ENCODE measurements around the gene NCBP2.
A peak's percentile ranks its signal among the peaks of the same experiment; 100 is the strongest.

The NCBP2 gene

GRCh38 chr3:196938576-196938975, 3.8 kb downstream of the NCBP2 start:
- no peak for DNase-seq

- DNase-seq = no peak
Measured at GRCh38 chr3:196938124-196938523, 4.2 kb downstream of the NCBP2 start.

DNA sequence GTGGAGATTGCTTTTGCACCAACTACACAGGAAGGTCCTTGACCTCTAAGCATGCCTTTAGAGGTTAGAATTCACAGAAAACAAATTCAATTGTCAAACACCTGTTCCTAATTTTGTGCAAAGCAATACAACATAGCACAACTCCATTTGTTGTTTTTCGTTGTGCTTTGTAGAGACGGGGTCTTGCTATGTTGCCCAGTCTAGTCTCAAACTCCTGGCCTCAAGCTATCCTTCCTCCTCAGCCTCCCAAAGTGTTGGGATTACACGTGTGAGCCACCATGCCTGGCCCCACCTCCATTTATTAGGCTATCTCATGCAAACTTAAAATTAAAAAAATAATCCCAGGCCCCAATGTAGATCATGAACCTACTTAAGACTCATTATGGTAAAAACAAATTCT, 6.0 kb downstream of the NCBP2 start:
- no peak for DNase-seq

GRCh38 chr3:196932600-196932999, 9.7 kb downstream of the NCBP2 start:
- no peak for DNase-seq

DNA sequence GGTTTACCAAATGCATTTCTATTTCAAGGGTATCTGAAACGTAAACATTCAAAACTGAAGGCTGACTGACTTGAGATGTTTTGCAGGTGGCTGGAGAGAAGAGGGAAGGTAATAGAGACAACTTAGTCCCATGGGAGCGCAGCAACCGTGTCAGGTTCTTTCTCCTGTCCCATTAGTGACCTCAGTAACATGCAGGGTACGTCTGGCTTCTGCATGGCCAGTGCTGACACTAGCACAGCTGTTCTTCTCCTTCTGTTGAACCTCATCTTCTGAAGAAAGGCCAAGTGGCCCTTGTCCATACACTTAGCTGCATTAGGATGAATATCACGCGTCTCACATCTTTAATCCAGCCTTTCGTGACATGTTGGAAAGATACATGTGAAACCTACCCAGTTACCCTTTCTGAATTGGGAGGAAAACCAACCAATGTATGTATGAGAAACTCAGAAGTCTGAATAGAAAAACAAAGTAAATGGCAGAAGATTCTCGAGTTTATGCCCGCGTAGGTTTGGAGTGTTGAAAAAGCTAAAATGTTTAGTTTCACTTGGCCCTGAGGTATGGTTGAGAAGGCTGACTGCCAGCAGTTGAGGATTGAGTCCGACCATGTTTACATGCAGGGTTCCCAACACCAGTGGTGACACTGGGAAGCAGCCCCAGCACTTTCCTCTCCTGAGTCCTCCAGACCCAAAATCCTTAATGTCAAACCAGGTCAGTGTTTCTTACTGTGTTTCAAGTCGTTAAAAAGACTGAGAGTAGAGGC, 10.3 kb downstream of the NCBP2 start:
- DNase-seq = no peak

- DNase-seq = no peak
Measured at GRCh38 chr3:196931157-196931556, 11.2 kb downstream of the NCBP2 start.

GRCh38 chr3:196927571-196928453, 14.5 kb downstream of the NCBP2 start:
- DNase-seq = no peak

DNA sequence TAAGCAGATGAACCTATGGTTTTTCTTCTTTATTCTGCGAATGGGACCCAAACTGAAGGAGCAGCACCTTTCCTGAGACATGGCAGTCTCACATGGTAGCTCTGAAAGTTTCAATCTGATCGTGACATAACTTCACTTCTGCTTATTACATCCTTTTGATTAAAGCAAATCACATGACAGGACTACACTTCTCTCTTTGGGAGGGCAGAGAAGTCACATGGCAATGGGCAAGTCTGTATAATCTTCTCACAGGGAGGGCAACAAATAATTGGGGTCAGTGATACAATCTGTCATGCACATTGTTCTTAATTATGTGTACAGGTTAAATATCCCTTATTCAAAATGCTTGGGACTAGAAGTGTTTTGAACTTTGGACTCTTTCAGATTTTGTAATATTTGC, 21.6 kb downstream of the NCBP2 start:
- DNase-seq = no peak

DNA sequence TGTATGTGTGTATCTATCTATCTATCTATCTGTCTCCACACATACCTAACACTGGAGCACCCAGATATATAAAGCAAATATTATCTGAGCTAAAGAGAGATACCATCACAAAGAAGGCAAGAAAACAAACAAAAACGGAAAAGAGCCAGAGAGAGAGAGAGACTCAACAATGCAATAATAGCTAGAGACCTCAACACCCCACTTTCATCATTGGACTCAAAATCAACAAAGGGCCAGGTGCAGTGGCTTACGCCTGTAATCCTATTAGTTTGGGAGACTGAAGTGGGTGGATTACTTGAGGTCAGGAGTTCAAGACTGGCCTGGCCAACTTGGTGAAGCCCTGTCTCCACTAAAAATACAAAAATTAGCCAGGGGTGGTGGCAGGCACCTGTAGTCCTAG, 23.4 kb downstream of the NCBP2 start:
- no peak for DNase-seq

GRCh38 chr3:196916995-196917394, 25.3 kb downstream of the NCBP2 start:
- DNase-seq = no peak

DNA sequence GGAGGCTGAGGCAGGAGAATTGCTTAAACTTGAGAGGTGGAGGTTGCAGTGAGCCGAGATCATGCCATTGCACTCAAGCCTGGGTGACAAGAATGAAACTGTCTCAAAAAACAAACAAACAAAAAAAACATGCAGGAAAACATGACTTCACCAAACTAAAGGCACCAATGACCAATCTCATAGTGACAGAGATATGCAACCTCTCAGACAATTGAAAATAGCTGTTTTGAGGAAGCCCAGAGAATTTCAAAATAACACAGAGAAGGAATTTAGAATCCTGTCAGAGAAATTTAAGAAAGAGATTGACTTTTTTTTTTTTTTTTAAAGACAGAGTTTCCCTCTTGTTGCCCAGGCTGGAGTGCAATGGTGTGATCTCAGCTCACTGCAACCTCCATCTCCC, 26.1 kb downstream of the NCBP2 start:
- no peak for DNase-seq

GRCh38 chr3:196915375-196915774, 27.0 kb downstream of the NCBP2 start:
- no peak for DNase-seq

DNA sequence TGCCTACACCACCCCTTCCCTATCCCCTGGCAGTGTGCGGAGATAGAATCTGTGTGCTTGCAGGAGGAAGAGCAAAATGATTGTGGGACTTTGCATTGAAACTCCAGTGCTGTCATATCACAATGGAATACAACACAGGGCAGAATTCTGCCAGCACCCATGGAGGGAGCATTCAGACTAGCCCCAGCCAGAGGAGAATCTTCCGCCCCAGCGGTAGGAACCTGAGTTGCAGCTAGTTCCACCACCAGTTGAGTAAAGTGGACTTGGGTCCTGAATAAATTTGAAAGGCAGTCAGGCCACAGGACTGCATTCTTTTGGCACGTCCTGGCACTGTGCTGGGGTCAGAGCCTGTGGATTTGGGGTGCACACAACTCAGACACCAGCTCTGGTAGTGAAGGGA, 27.5 kb downstream of the NCBP2 start:
- DNase-seq = peak; percentile 65

DNA sequence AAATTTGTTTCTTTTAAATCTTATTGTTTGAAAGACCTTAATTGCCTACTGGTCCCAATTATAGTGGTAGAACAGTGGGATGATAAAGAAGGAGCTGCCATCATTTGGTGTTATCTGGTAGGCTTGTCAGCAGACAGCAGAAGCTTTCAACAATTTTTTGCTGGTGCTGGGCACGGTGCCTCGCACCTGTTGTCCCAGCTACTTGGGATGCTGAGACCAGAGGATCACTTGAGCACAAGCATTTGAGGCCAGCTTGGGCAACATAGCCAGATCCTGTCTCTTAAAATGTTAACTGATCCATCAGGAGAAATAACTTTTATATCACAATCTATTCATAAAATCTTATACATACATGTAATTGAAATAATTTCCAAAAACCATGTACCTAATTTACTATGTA, 38.6 kb downstream of the NCBP2 start:
- DNase-seq = no peak

DNA sequence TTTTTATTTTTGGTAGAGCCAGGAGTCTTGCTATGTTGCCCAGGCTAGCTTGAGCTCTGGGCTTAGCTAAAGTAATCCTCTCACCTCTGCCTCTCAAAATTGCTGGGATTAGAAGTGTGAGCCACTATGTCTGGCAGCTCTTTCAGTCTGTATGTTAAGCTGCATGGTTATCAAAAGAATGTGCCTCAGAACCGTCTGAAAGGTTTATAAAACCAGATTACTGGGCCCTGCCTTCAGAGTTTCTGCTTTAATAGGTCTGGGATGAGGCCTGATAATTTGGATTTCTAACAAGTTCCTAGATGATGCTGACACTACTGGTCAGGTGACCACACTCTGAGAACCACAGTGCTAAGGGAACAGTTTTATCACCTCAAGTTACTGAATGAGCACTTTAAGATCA, 40.0 kb downstream of the NCBP2 start:
- DNase-seq = no peak

- no peak for DNase-seq
Measured at GRCh38 chr3:196901768-196902167, 40.6 kb downstream of the NCBP2 start.

- DNase-seq = no peak
Measured at GRCh38 chr3:196896229-196896628, 46.1 kb downstream of the NCBP2 start.

DNA sequence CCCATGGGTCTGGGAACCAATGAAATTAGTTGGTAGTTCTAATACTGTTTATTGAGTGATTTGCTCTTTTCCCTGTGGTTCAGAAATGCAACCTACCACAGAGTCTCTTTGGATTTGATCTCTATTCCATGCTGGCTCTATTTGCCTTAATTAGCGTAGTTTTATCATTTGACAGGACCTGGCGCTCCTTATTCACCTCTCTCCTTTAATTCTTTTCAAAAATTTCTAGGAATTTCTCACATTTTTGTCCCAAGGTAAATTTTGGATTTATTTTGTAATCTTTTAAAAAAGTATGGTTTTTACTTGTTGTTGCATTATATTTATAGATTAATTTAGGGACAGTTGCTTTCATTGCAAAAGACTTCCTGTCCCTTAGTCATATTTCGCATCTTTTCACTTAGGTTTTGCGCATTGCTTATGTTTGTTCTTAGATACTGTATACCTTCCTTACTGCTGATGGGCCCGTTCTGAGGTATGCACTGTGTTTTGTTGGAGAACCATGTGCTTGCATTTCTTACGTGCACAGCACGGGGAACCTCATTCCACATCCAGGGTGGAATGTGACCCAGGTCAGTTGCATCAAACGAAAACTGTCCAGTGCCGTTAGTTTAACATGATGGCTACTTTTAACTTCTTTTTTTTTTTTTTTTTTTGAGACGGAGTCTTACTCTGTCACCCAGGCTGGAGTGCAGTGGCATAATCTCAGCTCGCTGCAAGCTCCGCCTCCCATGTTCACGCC, 47.6 kb downstream of the NCBP2 start:
- no peak for DNase-seq

DNA sequence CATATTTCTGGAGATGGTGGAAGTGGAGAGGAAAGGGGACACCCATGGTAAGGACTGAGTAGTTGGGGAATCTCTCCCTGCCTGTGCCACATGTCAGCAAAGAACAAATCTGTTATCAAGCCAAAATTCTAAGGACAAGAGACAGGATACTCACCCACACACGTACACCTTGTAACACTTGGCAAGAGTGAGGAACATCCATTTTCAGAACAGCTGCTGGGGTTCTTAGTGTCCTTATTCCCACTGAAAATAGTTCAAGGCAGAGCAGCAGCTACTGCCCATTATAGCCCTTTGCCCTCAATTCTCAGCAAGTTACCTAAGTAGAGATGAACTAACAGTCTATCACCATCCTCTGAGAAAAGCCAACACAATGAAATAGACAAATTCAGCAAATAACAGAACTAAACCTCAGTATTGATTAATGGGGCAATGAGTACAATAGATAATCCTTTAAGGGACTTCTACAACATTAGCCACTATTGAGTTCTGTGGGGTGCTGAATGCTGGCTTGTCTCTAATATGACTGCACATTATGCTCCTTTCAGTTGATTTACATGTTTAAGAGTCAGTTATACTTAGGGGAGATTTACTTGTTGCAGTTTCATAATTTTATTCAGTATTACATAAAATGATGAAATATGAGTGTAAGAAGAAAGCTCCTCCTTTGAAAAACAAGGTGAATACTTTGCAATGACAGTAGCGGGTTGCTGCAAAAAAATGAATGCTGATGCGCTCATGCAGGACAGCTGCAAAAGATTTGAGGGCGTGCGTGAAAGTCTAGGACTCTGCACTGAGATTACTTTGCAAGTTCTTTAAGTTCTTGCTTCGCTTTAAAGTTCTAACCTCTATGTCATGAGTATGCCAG, 52.3 kb downstream of the NCBP2 start:
- no peak for DNase-seq

DNA sequence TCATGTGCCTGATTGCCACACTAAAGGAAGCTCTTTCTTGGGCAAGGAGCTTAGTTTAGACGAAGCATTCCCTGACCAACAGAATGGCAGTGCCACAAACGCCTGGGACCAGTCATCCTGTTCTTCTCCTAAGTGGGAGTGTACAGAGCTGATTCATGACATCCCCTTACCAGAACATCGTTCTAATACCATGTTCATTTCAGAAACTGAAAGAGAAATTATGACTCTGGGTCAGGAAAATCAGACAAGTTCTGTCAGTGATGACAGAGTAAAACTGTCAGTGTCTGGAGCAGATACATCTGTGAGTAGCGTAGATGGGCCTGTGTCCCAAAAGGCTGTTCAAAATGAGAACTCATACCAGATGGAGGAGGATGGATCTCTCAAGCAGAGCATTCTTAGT, 56.2 kb downstream of the NCBP2 start:
- DNase-seq = no peak

Measured in islet precursor cell (in vitro differentiated cells).